ENCODE results near the gene DECR2.
"Not testable (repeated sequence)": the region's sequence is repeated elsewhere in the genome, so short reads cannot be mapped to it uniquely, and the experiment has no call there.

The DECR2 gene

GRCh38 chr16:379183-379960 lies 22.3 kb upstream of the DECR2 start:
- no peak for DNase-seq

GRCh38 chr16:379961-380761 lies 21.5 kb upstream of the DECR2 start:
- DNase-seq, result no peak

DNA sequence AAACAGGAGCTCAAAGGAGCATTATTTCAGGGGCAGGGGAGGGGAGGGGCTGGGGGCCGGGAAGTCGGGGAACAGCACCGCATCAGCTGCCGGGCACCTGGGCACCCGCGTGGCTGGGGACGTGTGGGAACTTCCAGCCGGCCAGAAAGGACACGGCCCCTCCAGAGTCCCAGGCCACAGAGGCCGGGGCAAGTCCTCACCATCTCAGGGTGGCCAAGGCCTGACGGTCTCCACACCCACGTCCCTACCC lies 21.0 kb upstream of the DECR2 start:
- DNase-seq, result no peak

DNA sequence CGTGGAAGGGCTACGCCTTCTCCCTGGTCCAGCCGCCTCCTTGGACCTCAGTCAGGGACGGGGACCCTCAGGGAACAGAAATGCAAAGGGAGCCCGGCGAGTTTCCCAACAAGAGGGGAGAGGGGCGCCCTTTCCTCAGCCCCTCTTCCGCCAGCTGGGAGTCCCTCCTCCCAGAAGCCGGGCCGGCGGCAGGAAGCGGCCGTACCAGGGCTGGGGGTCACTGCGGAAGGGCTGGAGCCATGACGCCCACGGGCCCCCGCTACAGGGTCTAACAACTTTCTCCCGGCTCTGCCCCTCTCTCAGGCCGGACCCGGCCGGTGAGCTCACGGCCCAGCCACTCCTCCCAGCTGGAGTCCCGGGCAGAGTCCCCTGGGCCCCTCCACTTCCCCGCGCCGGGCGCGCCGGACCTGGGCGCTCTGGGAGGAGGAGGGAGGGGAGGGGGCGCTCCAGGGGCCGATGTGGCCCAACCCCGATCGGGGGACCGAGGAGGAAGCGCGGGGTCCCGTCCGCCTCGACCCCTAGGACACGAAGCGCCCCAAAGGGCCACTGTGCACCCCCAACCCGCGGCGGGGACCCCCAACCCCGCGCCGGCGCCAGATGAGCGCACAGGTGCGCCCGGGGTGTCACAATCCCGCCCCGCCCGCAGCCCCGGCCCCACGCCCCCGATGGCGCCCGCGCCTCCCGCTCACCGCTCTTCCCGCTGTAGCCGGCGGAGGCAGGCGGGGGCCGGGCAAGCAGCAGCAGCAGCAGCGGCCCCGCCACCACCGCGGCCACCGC lies 20.5 kb upstream of the DECR2 start:
- no peak for DNase-seq

DNA sequence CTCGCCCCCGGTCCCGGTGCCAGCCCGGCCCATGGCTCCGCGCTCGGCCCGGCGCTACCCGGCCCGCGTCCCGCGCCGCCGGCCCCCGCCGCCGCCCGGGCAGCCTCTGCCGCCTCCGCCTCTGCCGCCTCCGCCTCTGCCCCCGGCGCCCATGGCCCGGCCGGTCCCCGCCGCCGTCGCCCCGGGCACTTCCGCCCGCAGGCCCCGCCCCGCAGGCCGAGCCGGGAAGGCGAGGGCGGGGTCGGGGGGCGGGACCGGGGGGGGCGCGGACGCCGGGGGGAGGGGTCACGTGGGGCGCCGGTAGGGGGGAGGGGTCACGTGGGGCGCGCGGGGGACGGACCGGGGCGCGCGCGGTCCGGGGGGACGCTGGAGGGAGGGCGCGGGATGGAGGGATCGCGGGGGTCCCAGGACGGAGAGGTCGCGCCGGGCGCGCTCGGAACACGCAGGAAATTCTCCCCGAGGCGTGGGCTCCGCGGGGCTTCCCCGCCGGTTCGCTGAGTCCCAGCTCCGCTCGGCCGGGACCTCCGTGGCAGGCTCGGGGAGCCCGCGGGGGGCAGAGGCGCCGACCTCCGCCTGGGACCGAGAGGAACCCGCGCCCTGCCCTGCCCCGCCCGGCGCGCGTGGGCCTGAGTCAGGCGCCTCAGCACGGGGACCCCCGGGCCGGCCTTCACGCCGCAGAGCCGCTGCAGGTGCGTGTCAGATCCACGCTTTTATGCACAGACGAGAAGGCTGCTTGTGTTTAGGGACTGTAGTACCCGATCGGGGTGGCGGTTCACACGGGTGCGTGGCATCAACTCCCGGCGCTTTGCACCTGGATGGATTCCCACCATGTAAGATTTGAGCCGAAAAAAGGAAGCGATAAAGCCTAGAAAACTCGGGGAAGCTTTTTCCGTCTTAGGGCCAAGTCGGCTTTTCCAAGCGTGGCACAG lies 19.6 kb upstream of the DECR2 start, which contains the start of gene PGAP6:
PGAP6 (minus strand) TSS at position 190 of the 929 bp plus-strand sequence; CDS start at position 33, 157 bp downstream.
- DNase-seq, result peak; percentile 72

DNA sequence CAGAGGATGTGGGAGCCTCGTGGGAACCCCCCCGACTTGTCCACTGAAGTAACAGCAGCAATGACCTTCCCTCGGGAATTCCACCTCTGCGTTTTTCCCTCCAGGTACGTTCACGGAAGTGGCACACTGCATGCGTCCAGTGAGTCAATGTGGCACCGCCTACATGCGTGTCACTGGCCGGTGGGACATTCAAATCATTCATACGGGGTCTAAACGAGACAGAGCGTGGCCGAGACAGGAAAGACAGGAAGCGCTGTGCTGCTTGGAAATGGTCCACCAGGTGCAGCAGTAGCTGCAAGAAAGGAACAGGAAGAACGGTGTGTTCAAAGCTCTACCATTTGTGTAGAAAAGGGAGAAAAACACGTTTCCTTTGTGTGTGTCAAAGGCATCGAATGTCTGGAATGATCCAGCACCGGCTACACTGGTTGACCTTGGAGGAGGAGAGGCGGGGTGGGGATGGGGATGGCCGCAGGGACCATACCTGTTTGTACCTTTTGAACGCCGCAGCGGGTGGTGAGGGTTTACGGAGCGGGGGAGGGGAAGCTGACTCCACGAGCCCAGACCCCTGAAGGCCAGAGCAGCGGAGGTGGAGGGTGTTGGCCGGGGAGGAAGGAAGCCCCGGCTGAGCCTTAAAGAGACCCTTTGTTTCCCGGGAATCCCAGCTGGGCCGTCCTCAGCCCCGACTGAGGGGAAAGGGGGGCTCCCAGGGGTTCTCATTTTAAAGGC lies 18.2 kb upstream of the DECR2 start:
- no peak for DNase-seq

- peak; percentile 32 for DNase-seq
Observed at GRCh38 chr16:386641-387156, 15.0 kb upstream of the DECR2 start.

GRCh38 chr16:387761-388666 lies 13.7 kb upstream of the DECR2 start:
- not testable (repeated sequence) for DNase-seq

GRCh38 chr16:389352-389751 lies 12.3 kb upstream of the DECR2 start:
- no peak for DNase-seq

DNA sequence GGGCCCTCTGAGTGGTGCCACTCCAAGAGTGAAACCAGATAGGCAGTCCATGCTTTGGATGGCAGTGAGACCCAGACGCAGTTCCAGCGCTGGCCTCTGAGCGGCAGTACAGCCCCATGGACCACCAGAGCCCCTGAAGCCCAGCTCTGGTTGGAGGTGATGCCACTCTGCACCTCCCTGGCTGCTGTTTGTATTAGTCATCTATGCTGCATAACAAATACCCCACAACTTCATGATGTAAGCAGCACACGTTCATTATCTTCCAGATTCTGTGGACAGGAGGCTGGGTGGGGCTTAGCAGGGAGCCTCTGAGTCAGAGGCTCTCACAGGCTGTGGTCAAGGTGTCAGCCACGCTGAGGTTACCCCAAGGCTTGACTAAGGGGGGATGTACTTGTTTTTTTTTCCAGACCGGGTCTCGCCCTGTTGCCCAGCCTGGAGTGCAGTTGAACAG lies 9.8 kb upstream of the DECR2 start:
- DNase-seq, result peak; percentile 74

GRCh38 chr16:392450-393030 lies 9.1 kb upstream of the DECR2 start:
- no peak for DNase-seq

- DNase-seq, result no peak
Observed at GRCh38 chr16:396199-396598, 5.5 kb upstream of the DECR2 start.

DNA sequence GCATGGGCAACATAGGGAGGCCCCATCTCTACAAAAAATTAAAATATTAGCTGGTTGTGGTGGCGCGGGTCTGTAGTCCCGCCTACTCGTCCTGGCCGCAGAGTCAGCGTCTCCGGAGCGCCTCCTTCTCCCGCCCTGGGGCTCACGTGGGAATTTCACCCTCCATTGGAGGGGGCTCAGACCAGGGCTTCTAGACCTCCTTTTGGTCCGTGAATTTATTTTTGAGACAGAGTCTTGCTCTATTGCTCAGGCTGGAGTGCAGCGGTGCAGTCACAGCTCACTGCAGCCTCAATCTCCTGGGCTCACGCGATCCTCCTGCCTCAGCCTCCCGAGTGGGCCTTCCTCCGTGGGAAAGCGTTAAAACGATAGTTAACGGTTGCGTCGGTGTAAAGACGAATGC lies 5.1 kb upstream of the DECR2 start:
- DNase-seq, result peak; percentile 57

GRCh38 chr16:397135-397661 lies 4.5 kb upstream of the DECR2 start, which contains the start of gene NME4:
Gene NME4 (plus strand): TSS chr16:397199. CDS start chr16:397223, 24 bp downstream.
- peak; percentile 46 for DNase-seq

GRCh38 chr16:397736-398332 lies 3.9 kb upstream of the DECR2 start:
- DNase-seq, result peak; percentile 83

- no peak for DNase-seq
Observed at GRCh38 chr16:398561-399339, 2.9 kb upstream of the DECR2 start.

GRCh38 chr16:399340-400019 lies 2.2 kb upstream of the DECR2 start:
- DNase-seq, result no peak

All from fibroblast of skin of scalp (primary cell).